Daoy (cell line): ENCODE measurements around the gene C8A. TPM values are rescaled to one million over a fixed set of nuclear protein-coding genes. Genes with fewer than 3 reads are reported as not detected.

ENCODE experiments used
- DNase-seq: peaks from one replicate; pipeline ENCODE4 v3.0.0-alpha.2; 2015; ENCODE audit warnings: low read depth
- total RNA-seq: library from RNA; depleted of rRNA; stranded (reverse); fragments of >200 nt; shearing (Covaris generic); gene quantifications from 2 replicates; pipeline ENCODE4 v1.2.3, GENCODE V29; 2014

The C8A gene
- total RNA-seq, 1 experiment from 2014 or later, result not detected

- DNase-seq, result no peak
Measured at GRCh38 chr1:56890229-56890628, 35.6 kb downstream of the C8A start.

GRCh38 chr1:56894014-56894413 lies 39.4 kb downstream of the C8A start:
- no peak for DNase-seq

DNA sequence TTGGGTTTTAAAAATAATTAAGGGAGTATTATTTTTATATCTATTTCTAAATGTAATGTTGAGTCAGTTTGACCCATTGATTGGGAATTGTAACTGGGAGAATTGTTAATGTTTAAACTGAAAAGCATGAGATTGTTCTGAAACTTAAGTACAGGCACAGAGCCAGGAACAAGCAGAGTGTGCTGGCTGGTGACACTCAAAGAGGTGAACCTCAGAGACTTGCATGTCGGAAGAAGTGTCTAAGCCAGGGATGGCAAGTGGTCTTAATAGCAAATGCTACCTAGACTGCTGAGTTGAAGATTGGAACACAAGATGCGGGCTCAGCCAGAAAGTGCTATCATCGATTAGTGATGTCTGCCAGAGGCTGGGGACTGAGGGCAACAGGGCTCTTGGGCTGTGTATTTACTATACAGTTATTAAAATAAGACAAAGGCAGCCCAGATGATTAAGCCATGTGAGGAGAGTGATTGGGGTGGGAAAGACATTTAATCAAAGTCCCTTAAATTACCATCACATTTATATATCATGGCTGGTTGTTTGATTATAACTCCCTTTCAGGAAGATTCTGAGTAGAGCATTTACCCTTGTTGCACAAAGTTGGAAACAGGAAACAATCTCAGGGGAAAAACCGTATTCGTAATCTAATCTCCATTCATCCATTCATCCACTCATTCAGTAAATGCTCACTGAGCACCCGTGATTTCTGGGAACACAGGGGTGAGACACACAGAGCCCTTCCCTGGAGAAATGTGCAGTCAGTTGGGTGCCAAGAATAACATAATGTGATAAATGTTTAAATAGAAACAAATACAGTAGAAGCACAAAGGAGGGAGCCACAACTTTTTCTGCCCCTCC lies 42.8 kb downstream of the C8A start:
- DNase-seq, result no peak

DNA sequence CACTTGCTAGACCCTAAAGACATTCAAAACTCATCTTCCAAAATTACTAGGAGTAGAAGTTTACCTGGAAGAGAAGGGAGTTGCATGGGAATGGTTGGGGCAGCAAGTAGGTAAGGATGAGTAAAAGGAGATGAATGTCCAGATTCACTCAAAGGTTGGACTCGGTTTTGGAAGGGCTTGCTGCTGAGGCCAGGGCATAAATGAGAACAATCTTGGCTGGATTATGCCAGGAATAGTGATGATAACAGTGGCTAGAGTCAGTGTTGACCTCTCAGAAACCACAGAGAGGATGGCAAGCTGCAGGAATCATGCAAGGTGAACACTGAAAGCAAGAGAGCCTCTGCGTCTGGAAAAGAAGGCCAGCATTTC lies 43.4 kb downstream of the C8A start:
- DNase-seq, result no peak

DNA sequence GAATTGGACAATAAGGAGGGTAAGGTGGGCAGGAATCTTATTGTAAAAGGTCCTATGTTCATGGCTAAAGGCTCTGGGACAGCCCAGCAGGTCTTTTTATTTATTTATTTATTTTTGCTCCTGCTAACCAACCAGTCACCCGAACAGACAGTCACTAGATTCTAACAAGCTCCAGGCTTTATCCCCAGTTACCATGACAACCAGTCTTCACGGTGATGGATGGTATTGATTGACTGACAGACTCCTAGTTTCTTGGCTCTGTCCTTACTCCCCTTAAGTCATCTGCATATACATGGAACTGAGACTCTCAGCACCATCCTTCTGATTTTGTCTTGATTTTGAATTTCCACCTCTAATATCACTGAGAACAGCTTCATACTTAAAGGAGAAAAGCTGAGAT lies 44.3 kb downstream of the C8A start:
- no peak for DNase-seq

- no peak for DNase-seq
Measured at GRCh38 chr1:56901716-56902115, 47.1 kb downstream of the C8A start.

- no peak for DNase-seq
Measured at GRCh38 chr1:56903778-56904177, 49.2 kb downstream of the C8A start.

- DNase-seq, result no peak
Measured at GRCh38 chr1:56904663-56905397, 50.2 kb downstream of the C8A start.

GRCh38 chr1:56905667-56906066 lies 51.1 kb downstream of the C8A start:
- DNase-seq, result no peak

DNA sequence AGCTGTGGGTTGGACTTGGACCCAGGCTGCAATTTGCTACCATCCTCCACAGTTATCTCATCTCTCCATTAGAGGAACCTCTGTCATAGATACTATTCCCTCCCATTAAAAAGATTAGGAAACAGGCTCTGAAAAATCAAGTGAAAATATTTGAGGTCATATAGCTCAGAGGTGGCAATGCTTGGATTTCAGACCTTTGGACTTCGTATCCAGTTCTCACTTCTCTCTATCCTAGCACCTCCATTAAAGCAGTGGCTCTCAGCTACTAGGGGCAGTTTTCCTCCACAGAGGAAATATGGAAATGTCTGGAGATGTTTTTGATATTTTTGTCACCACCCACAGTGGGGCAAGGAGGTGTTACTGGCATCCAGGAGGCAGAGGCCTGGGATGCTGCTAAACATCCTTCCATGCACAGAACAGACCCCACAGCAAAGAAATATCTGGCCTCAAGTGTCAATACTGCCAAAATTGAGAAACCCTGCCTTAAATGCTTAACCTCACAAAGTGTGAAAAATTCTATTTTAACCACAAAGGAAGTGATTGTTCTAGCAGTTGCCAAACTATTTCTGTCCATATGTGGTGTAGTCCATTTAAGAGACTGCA lies 54.1 kb downstream of the C8A start:
- DNase-seq, result no peak

- DNase-seq, result no peak
Measured at GRCh38 chr1:56910441-56910985, 55.9 kb downstream of the C8A start.

- peak; percentile 42 for DNase-seq
Measured at GRCh38 chr1:56911098-56911938, 56.7 kb downstream of the C8A start.

- DNase-seq, result no peak
Measured at GRCh38 chr1:56912325-56912724, 57.7 kb downstream of the C8A start.

GRCh38 chr1:56915960-56916359 lies 61.4 kb downstream of the C8A start:
- no peak for DNase-seq

- DNase-seq, result no peak
Measured at GRCh38 chr1:56916630-56917029, 62.0 kb downstream of the C8A start.

- DNase-seq, result no peak
Measured at GRCh38 chr1:56917356-56917755, 62.8 kb downstream of the C8A start.

- DNase-seq, result no peak
Measured at GRCh38 chr1:56920591-56921001, 66.0 kb downstream of the C8A start.

DNA sequence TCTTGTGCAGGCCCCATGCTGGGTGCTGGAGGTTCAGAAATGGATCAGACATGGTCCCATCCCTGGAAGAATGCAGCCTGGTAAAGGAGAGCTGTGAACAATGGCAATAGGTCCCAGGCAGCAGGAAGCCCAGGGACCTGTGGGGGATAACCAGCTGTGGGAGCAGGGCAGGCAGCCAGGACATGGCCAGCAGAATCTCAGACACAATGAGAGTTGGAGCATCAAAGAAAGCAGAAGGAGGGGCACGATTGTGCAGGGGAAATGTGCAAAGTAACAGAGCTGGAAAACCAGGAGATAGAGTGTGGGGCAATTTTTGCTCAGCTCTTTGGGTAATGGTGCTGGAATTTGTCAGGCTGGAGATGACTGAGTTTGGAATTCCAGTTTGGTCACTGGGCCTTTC lies 66.9 kb downstream of the C8A start:
- DNase-seq, result no peak

DNA sequence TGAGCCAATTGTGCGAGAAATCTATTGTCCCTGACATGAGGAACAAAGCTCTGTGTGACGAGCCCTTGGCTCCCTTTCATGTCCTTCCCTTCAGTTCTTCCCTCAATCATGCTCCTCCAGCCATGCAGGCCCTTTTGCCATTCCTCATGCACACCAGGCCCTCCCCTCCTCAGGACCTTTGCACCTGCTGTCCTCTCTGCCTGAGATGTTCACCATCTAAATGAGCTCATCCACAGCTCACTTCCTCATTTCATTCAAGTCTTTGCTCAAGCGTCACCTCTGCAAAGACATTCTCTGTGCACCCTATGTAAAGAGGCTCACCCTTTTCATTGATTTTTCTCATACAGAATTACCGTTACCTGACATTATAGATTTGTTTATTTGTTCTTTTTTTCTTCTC lies 67.5 kb downstream of the C8A start:
- DNase-seq, result no peak

DNA sequence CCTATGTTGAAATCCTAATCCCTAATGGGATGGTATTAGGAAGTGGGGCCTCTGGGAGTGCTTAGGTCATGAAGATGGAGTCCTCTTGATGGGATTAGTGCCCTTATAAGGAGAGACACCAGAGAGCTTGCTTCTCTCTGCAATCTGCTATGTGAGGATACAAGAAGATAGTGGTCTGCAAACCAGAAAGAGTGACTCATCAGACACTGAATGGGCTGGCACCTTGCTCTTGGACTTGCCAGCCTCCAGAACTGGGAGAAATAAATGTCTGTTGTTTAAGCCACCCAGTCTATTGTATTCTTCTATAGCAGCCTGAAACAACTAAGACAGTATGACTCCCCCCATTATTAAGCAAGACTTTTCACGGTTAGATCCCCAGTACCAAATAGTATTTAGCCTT lies 67.9 kb downstream of the C8A start:
- DNase-seq, result no peak

DNA sequence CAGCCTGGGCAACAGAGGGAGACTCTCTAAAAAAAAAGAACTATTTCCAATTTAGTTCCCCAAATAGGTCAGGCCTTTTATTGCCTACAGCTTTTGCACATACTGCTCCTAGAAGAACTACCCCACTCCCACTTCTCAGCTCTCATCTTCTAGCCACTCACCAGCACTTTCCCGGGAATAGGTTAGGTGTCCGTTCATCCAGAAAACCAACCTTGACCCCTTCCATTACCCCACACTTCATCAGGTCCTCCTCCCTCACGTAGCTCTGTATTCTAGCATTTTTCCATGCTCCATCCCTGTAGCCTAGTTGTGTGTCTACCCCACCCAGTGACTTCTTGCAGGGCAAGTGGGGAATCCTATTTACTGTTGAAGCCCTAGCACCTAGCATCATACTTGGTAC lies 68.6 kb downstream of the C8A start:
- no peak for DNase-seq

DNA sequence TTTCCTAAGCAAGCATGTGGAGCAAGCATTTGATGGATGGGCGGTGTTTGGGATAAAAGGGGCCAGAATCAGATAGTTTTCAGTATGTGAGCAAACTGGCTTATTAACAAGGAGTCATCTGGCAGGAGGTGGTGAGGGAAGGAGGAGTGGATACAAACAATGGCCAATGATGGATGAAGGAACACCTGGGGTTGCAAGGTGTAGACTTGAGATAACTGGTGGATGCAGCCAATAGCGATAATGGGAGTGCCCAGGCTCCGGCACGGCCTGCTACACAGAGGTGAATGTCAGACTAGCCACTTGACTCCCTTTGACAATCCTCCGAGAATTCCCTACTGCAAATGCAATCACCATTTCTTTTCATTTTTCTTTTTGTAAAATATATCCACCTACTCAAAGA lies 69.5 kb downstream of the C8A start:
- no peak for DNase-seq
